Measurements from ENCODE around the gene AGO4. TPM values are rescaled to one million over a fixed set of nuclear protein-coding genes. Genes with fewer than 3 reads are reported as not detected.

AGO4 gene
- polyA plus RNA-seq, 1 donor (not counting 4 experiments of a cell fraction or from before 2014, with no cell fraction given), result 5.2 TPM

DNA sequence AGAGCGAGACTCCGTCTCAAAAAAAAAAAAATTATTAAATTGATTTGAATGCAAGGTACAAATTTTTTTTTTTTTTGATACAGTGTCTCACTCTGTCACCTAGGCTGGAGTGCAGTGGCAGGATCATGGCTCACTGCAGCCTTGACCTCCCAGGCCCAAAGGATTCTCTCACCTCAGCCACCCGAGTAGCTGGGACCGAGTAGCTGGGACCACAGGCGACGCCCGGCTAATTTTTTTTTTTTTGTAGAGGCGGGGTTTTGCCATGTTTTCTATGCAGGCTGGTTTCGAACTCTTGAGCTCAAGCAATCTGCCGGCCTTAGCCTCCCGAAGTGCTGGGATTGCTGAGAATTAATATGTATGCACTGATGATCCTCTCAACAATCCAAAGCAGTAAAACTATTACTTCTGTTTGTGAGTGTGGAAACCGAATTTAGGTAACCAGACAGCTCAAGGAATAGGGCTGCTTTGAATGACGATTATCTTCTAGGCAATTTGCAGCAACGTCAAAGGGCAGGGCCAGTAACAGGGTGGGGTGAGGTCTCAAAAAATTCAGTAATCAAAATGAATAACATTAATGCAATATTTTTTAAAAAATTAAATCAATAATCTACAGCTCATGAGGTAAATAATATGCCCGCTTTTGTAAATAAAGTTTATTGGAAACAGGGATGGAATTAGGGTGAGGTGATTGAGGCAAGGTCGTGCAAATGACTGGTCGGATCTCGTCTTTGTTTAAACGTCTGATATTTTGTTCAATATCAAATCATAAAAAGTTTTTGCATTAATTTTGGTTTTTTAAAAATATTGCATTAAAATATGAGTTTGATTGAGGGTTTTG is 39.2 kb upstream of the AGO4 start:
- Histone ChIP-seq H3K4me1 (ENCODE audit: control insufficient read depth, extremely low read depth, insufficient read depth, low read length) (peaks cover 4% of the 10 kb centered on the region), H3K27me3 (ENCODE audit: control insufficient read depth, extremely low read depth, insufficient read depth, low read length) (no peaks in the 10 kb centered on the region), H2AFZ (ENCODE audit: control insufficient read depth, low read length) (peak overlapping the region; percentile 42), H3K4me3 (ENCODE audit: control insufficient read depth in 2 of 3, extremely low read depth in 1 of 3, insufficient read depth in 2 of 3, low read depth in 1 of 3, low read length in 3 of 3) (peak overlapping the region; percentile 76 to 95 (median 87)), H3K9me1 (ENCODE audit: control insufficient read depth, extremely low read depth, insufficient read depth, low read length) (no peaks in the 10 kb centered on the region), H3K9me3 (ENCODE audit: control insufficient read depth, low read depth, low read length) (no peaks in the 10 kb centered on the region), H4K20me1 (ENCODE audit: control insufficient read depth, extremely low read depth, insufficient read depth, low read length) (no peaks in the 10 kb centered on the region), H3K9ac (ENCODE audit: control insufficient read depth, extremely low read depth, insufficient read depth, low read length) (peak overlapping the region; percentile 80), H3K36me3 (ENCODE audit: control insufficient read depth in 2 of 2, extremely low read depth in 1 of 2, insufficient read depth in 2 of 2, low read length in 2 of 2) (no peaks in the 10 kb centered on the region), H3K4me2 (ENCODE audit: control insufficient read depth, extremely low read depth, insufficient read depth, low read depth, low read length) (peak overlapping the region; percentile 74), H3K79me2 (ENCODE audit: control insufficient read depth, insufficient read depth, low read length) (peaks cover 13% of the 10 kb centered on the region), H3K27ac (ENCODE audit: control insufficient read depth, insufficient read depth, low read length) (peak overlapping the region; percentile 72)
- TF ChIP-seq EZH2 (IDR thresholded peaks at IDR 0.05; ENCODE audit: low read length), result no peak
- TF ChIP-seq, protein P1, sequence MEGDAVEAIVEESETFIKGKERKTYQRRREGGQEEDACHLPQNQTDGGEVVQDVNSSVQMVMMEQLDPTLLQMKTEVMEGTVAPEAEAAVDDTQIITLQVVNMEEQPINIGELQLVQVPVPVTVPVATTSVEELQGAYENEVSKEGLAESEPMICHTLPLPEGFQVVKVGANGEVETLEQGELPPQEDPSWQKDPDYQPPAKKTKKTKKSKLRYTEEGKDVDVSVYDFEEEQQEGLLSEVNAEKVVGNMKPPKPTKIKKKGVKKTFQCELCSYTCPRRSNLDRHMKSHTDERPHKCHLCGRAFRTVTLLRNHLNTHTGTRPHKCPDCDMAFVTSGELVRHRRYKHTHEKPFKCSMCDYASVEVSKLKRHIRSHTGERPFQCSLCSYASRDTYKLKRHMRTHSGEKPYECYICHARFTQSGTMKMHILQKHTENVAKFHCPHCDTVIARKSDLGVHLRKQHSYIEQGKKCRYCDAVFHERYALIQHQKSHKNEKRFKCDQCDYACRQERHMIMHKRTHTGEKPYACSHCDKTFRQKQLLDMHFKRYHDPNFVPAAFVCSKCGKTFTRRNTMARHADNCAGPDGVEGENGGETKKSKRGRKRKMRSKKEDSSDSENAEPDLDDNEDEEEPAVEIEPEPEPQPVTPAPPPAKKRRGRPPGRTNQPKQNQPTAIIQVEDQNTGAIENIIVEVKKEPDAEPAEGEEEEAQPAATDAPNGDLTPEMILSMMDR (optimal IDR thresholded peaks at IDR 0.05 in 1 of 3, IDR thresholded peaks at IDR 0.05 in 1 of 3, conservative IDR thresholded peaks at IDR 0.05 in 1 of 3; ENCODE audit: extremely low read depth in 1 of 3, insufficient read depth in 2 of 3, low read length in 3 of 3), result no peak
- FAIRE-seq (peak; percentile 26), DNase-seq (ENCODE audit: low read depth, low spot score) (no peak)
- dilution Hi-C loops (cut with MboI; ENCODE audit: extremely low pct_ligation_motif_present, low sequenced_read_pairs), result no loop called here

DNA sequence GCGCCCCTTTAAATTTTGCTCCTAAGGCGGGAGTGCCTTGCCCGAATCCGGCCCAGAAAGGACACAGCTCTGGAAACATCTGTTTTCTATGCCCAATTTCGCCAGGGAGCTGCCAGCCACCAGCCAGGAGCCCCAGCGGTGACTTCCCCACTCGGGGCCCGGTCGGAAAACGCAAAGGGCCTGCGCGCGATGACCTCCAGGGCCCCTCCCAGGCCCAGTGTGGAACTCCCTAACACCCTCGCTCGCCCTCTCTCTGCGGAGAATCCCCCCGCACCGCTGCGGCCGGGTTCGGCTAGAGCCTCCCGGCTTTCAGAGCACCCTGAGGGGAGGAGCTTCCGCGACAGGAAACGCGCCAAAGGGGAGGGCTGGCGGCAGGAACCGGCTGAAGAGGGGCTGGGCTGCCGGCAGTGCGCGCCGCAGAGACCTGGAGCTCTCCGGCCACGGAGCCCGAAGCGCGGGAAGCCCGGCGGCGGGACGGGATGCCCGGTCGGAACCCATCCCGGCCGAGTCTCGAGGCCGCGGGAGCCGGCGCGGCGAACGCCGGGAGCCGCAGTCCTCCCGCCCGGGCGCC is 38.5 kb upstream of the AGO4 start:
- peaks cover 6% of the 10 kb centered on the region for H3K4me1 ChIP-seq (ENCODE audit: control insufficient read depth, extremely low read depth, insufficient read depth, low read length)
- H3K9me3 ChIP-seq (ENCODE audit: control insufficient read depth, low read depth, low read length), result no peaks in the 10 kb centered on the region
- H3K9ac ChIP-seq (ENCODE audit: control insufficient read depth, extremely low read depth, insufficient read depth, low read length), result peak overlapping the region; percentile 80
- no peaks in the 10 kb centered on the region for H3K36me3 ChIP-seq (ENCODE audit: control insufficient read depth in 2 of 2, extremely low read depth in 1 of 2, insufficient read depth in 2 of 2, low read length in 2 of 2)
- dilution Hi-C loops (cut with MboI; ENCODE audit: extremely low pct_ligation_motif_present, low sequenced_read_pairs), result no loop called here
- H3K79me2 ChIP-seq (ENCODE audit: control insufficient read depth, insufficient read depth, low read length), result peaks cover 13% of the 10 kb centered on the region
- TF ChIP-seq, protein P1 (optimal IDR thresholded peaks at IDR 0.05 in 1 of 3, IDR thresholded peaks at IDR 0.05 in 1 of 3, conservative IDR thresholded peaks at IDR 0.05 in 1 of 3; ENCODE audit: extremely low read depth in 1 of 3, insufficient read depth in 2 of 3, low read length in 3 of 3), result no peak
- no peak for TF ChIP-seq EZH2 (IDR thresholded peaks at IDR 0.05; ENCODE audit: low read length)
- H2AFZ ChIP-seq (ENCODE audit: control insufficient read depth, low read length), result peak overlapping the region; percentile 94
- DNase-seq (ENCODE audit: low read depth, low spot score) (no peak), FAIRE-seq (no peak)
- H3K27ac ChIP-seq (ENCODE audit: control insufficient read depth, insufficient read depth, low read length), result peak overlapping the region; percentile 72
- H3K4me3 ChIP-seq (ENCODE audit: control insufficient read depth in 2 of 3, extremely low read depth in 1 of 3, insufficient read depth in 2 of 3, low read depth in 1 of 3, low read length in 3 of 3), result peak overlapping the region; percentile 76 to 95 (median 87)
- H3K9me1 ChIP-seq (ENCODE audit: control insufficient read depth, extremely low read depth, insufficient read depth, low read length), result no peaks in the 10 kb centered on the region
- peak overlapping the region; percentile 74 for H3K4me2 ChIP-seq (ENCODE audit: control insufficient read depth, extremely low read depth, insufficient read depth, low read depth, low read length)
- H3K27me3 ChIP-seq (ENCODE audit: control insufficient read depth, extremely low read depth, insufficient read depth, low read length), result no peaks in the 10 kb centered on the region
- no peaks in the 10 kb centered on the region for H4K20me1 ChIP-seq (ENCODE audit: control insufficient read depth, extremely low read depth, insufficient read depth, low read length)
